ENCODE measurements around the gene SMIM36.
"Not testable (repeated sequence)": the region's sequence is repeated elsewhere in the genome, so short reads cannot be mapped to it uniquely, and the experiment has no call there.

Gene SMIM36

GRCh38 chr17:55436224-55437158 is 74.8 kb downstream of the SMIM36 start:
- in situ Hi-C loops (cut with HindIII; ENCODE audit: low sequenced_read_pairs) = no loop called here

GRCh38 chr17:55435408-55435807 is 75.8 kb downstream of the SMIM36 start:
- in situ Hi-C loops (cut with HindIII; ENCODE audit: low sequenced_read_pairs) = no loop called here

- in situ Hi-C loops (cut with HindIII; ENCODE audit: low sequenced_read_pairs) = no loop called here
Measured at GRCh38 chr17:55434721-55435120, 76.5 kb downstream of the SMIM36 start.

- in situ Hi-C loops (cut with HindIII; ENCODE audit: low sequenced_read_pairs) = no loop called here
Measured at GRCh38 chr17:55433629-55434422, 77.4 kb downstream of the SMIM36 start.

GRCh38 chr17:55433029-55433628 is 78.1 kb downstream of the SMIM36 start:
- in situ Hi-C loops (cut with HindIII; ENCODE audit: low sequenced_read_pairs) = no loop called here

GRCh38 chr17:55432358-55433028 is 78.8 kb downstream of the SMIM36 start:
- in situ Hi-C loops (cut with HindIII; ENCODE audit: low sequenced_read_pairs) = no loop called here

GRCh38 chr17:55431914-55432313 is 79.3 kb downstream of the SMIM36 start:
- in situ Hi-C loops (cut with HindIII; ENCODE audit: low sequenced_read_pairs) = not testable (repeated sequence)

GRCh38 chr17:55430541-55431288 is 80.5 kb downstream of the SMIM36 start:
- in situ Hi-C loops (cut with HindIII; ENCODE audit: low sequenced_read_pairs) = no loop called here

- in situ Hi-C loops (cut with HindIII; ENCODE audit: low sequenced_read_pairs) = no loop called here
Measured at GRCh38 chr17:55427587-55427882, 83.7 kb downstream of the SMIM36 start.

- in situ Hi-C loops (cut with HindIII; ENCODE audit: low sequenced_read_pairs) = no loop called here
Measured at GRCh38 chr17:55426851-55427586, 84.2 kb downstream of the SMIM36 start.

GRCh38 chr17:55424893-55425540 is 86.2 kb downstream of the SMIM36 start:
- in situ Hi-C loops (cut with HindIII; ENCODE audit: low sequenced_read_pairs) = no loop called here

GRCh38 chr17:55423535-55423934 is 87.7 kb downstream of the SMIM36 start:
- in situ Hi-C loops (cut with HindIII; ENCODE audit: low sequenced_read_pairs) = no loop called here

- in situ Hi-C loops (cut with HindIII; ENCODE audit: low sequenced_read_pairs) = not testable (repeated sequence)
Measured at GRCh38 chr17:55422828-55423164, 88.5 kb downstream of the SMIM36 start.

GRCh38 chr17:55421179-55421934 is 89.9 kb downstream of the SMIM36 start, which contains the start of gene MMD:
Gene MMD (minus strand): TSS chr17:55421835. CDS start chr17:55421695, 140 bp downstream.
- in situ Hi-C loops (cut with HindIII; ENCODE audit: low sequenced_read_pairs) = no loop called here

GRCh38 chr17:55420776-55421178 is 90.5 kb downstream of the SMIM36 start:
- in situ Hi-C loops (cut with HindIII; ENCODE audit: low sequenced_read_pairs) = no loop called here

GRCh38 chr17:55420067-55420775 is 91.0 kb downstream of the SMIM36 start:
- in situ Hi-C loops (cut with HindIII; ENCODE audit: low sequenced_read_pairs) = no loop called here

- in situ Hi-C loops (cut with HindIII; ENCODE audit: low sequenced_read_pairs) = no loop called here
Measured at GRCh38 chr17:55418369-55419268, 92.6 kb downstream of the SMIM36 start.

Measured in DLD1 (cell line).